Activated B cell treated with CpG ODN at 0.5 μM for 24 hours (primary cell): ENCODE data around the gene H2BK1. TPM values are rescaled to one million over a fixed set of nuclear protein-coding genes. Genes with fewer than 3 reads are reported as not detected.

Experiments
- ATAC-seq: fragments of 200-7000 bp; cut with Tn5 transposase; one replicate; pipeline ENCODE4 v1.10.0; 2021; ENCODE audit warnings: low read depth, mild to moderate bottlenecking, moderate library complexity
- CTCF ChIA-PET: fragments of 350-600 bp; sonication (Branson Sonifier 250); formaldehyde crosslinking; loops from one replicate; lab custom pipeline; 2021; ENCODE audit warnings: antibody characterized with exemption; lab: Charles Lee
- POLR2A ChIA-PET: fragments of 350-600 bp; sonication (Branson Sonifier 250); formaldehyde crosslinking; loops from one replicate; lab custom pipeline; 2021; ENCODE audit warnings: antibody characterized with exemption; lab: Charles Lee
- DNase-seq: peaks from one replicate; pipeline ENCODE4 v3.0.0; 2022
- H3K27ac Mint-ChIP-seq: one replicate; pipeline ENCODE4 v1.8.0; 2020; ENCODE audit warnings: mixed read lengths
- H3K27me3 Mint-ChIP-seq: one replicate; pipeline ENCODE4 v1.8.0; 2021; ENCODE audit warnings: mixed read lengths
- H3K36me3 Mint-ChIP-seq: one replicate; pipeline ENCODE4 v1.8.0; 2021; ENCODE audit warnings: low read depth, mixed read lengths
- H3K4me1 Mint-ChIP-seq: one replicate; pipeline ENCODE4 v1.8.0; 2021; ENCODE audit warnings: mixed read lengths
- H3K4me3 Mint-ChIP-seq: one replicate; pipeline ENCODE4 v1.8.0; 2020; ENCODE audit warnings: mild to moderate bottlenecking, mixed read lengths
- H3K9me3 Mint-ChIP-seq: one replicate; pipeline ENCODE4 v1.8.0; 2020; ENCODE audit warnings: mixed read lengths
- intact Hi-C: fragments of 100-400 bp; cut with micrococcal nuclease; formaldehyde crosslinking; loops from one replicate; pipeline ENCODE4 v1.15.1; 2024
- total RNA-seq: library from RNA; stranded (reverse); gene quantifications from 2 replicates; pipeline ENCODE4 v1.2.3, GENCODE V29; 2022
- TF ChIP-seq, protein P1 (sequence below): fragments of 200-600 bp; IDR thresholded peaks from one replicate; pipeline ENCODE4 v1.8.0; 2022; ENCODE audit warnings: antibody characterized with exemption, mild to moderate bottlenecking

Gene H2BK1
- total RNA-seq, 1 donor from 2014 or later, result 1.8 TPM

- intact Hi-C loops, result no loop called here
- H3K4me3 Mint-ChIP-seq, result no peak overlapping the region
- peaks cover 65% of the 10 kb centered on the region for H3K27me3 Mint-ChIP-seq
- no peak overlapping the region for H3K27ac Mint-ChIP-seq
- ATAC-seq (no peak), DNase-seq (no peak)
- TF ChIP-seq, protein P1, sequence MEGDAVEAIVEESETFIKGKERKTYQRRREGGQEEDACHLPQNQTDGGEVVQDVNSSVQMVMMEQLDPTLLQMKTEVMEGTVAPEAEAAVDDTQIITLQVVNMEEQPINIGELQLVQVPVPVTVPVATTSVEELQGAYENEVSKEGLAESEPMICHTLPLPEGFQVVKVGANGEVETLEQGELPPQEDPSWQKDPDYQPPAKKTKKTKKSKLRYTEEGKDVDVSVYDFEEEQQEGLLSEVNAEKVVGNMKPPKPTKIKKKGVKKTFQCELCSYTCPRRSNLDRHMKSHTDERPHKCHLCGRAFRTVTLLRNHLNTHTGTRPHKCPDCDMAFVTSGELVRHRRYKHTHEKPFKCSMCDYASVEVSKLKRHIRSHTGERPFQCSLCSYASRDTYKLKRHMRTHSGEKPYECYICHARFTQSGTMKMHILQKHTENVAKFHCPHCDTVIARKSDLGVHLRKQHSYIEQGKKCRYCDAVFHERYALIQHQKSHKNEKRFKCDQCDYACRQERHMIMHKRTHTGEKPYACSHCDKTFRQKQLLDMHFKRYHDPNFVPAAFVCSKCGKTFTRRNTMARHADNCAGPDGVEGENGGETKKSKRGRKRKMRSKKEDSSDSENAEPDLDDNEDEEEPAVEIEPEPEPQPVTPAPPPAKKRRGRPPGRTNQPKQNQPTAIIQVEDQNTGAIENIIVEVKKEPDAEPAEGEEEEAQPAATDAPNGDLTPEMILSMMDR, result no peak
- ChIA-PET CTCF (interaction anchor here (2.2 kb wide), 1 partner anchor 11 kb away, joined by 4 read pairs; no protein-coding TSS in a partner anchor), POLR2A (interaction anchor here (0.6 kb wide), 1 partner anchor 171 kb away, joined by 4 read pairs; no protein-coding TSS in a partner anchor)
- no peaks in the 10 kb centered on the region for H3K36me3 Mint-ChIP-seq
- no peaks in the 10 kb centered on the region for H3K9me3 Mint-ChIP-seq
- H3K4me1 Mint-ChIP-seq, result peaks cover 21% of the 10 kb centered on the region
These were observed 44.0 kb upstream of the H2BK1 start for GRCh38 chr7:151254316-151254715.

DNA sequence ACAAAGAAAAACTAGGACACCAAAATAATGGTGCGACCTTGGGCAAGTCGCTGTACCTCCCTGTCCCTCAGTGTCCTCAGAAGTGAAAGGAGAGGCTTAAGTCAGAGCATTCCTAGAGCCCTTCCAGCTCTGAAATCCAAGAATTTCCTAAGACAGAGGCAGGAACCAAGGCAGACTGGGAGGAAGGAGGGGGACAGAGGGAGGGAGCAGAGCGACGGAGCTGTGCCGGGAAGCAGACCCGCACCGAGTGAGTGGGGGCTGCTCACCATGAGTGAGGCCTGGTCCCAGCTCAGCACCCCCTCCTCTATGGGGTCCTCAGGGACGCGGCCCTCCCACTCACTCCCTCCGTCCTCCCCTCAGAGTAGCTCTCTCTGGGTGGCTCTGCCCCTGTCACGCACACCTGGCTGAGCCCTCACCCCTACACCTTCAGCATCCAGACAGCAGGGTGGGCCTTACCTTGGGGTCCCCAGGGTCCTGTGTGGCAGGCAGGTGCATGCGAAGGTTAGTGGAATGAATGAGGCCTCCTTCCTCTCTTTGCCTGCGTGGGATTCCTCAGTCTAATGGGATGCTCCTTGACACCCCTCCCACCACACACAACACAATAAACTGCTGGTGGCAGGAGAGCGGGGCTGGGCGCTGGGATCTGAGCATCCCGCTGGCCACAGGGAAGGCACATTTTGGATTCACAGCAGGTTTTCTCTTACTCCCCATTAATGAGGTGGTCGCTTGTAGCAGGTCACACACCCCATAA, 42.8 kb upstream of the H2BK1 start:
- TF ChIP-seq, protein P1, result no peak
- ATAC-seq, result no peak
- peaks cover 27% of the 10 kb centered on the region for H3K4me1 Mint-ChIP-seq
- peaks cover 62% of the 10 kb centered on the region for H3K27me3 Mint-ChIP-seq
- H3K4me3 Mint-ChIP-seq, result peak overlapping the region; percentile 41
- H3K27ac Mint-ChIP-seq, result no peak overlapping the region
- intact Hi-C loops, result no loop called here
- ChIA-PET POLR2A (no interaction called here), CTCF (no interaction called here)
- H3K36me3 Mint-ChIP-seq, result no peaks in the 10 kb centered on the region
- DNase-seq, result no peak
- H3K9me3 Mint-ChIP-seq, result no peaks in the 10 kb centered on the region

DNA sequence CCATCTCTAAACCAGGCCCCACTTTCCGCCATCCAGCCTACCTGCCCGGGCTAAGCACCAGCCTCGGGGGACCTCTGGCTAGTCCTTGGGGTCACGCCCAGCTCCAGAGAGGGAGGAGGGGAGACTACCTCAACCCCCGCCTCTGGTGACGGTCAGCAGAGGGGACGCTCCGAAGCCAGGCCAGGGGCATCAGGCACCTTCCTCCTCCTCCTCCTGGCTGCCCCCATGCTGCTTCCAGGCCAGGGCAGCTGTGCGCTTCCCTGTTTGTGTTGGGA, 42.2 kb upstream of the H2BK1 start:
- Mint-ChIP-seq H3K4me1 (peaks cover 32% of the 10 kb centered on the region), H3K9me3 (no peaks in the 10 kb centered on the region), H3K27ac (no peak overlapping the region), H3K36me3 (no peaks in the 10 kb centered on the region), H3K27me3 (peaks cover 61% of the 10 kb centered on the region), H3K4me3 (peak overlapping the region; percentile 68)
- DNase-seq (no peak), ATAC-seq (no peak)
- POLR2A ChIA-PET, result interaction anchor here (0.6 to 0.7 kb wide), 2 partner anchors 12 to 25 kb away, joined by 3 read pairs; partner anchors contain the start of gene ABCF2
- intact Hi-C loops, result no loop called here
- TF ChIP-seq, protein P1, result no peak
- CTCF ChIA-PET, result no interaction called here

DNA sequence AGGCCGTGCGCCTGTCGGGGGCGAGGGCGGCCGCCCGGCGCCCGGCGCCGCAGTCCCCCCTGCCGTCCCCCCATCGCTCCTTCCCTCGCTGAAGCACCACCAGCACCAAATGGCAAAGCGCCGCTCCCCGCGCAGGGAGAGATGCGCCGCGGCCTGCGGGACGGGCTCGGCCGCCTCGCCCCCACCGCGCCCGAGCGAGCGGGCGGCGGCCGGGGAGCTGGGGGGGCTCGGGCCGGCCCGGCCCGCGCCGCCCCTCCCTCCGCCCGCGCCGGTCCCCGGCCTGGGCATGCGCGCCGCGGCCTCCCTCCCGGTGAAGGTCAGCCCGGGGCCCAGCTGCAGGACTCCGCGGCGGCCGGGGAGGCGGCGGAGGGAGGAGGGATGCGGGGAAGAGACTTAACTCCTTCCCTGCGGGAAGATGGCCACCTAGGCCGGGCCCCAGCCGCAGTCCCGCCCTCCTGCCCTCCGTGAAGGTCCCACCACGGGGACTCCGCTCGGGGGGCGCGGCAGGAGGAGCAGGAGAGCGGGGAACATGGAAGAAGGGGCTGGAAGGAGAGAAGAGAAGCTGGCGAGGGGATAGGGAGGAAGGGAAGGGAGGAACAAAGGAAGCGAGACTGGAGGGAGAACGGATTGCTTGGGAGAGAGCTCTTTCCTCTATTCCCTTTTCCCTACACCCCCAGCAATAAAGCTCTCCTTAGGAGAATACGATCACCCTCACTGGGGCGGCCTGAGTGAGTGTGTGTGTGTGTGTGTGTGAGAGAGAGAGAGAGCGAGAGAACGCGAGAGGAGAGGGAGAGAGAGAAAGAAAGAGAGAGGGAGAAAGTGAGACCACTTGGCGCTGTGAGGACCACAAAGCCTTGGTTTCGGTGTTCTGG, 41.6 kb upstream of the H2BK1 start:
- ATAC-seq (peak; percentile 19), DNase-seq (peak; percentile 48)
- Mint-ChIP-seq H3K27ac (no peak overlapping the region), H3K4me3 (peak overlapping the region; percentile 68), H3K36me3 (no peaks in the 10 kb centered on the region), H3K27me3 (peaks cover 59% of the 10 kb centered on the region), H3K9me3 (no peaks in the 10 kb centered on the region), H3K4me1 (peaks cover 37% of the 10 kb centered on the region)
- TF ChIP-seq, protein P1, result no peak
- intact Hi-C loops, result no loop called here
- POLR2A ChIA-PET, result interaction anchor here (0.5 to 0.7 kb wide), 3 partner anchors 13 to 1628 kb away, joined by 3 read pairs; partner anchors contain the start of gene ABCF2
- CTCF ChIA-PET, result no interaction called here

GRCh38 chr7:151251328-151251688, 41.0 kb upstream of the H2BK1 start:
- ChIA-PET POLR2A (interaction anchor here (0.5 to 1.2 kb wide), 2 partner anchors 24 to 1627 kb away, joined by 3 read pairs; partner anchors contain the start of gene ABCF2), CTCF (no interaction called here)
- ATAC-seq, result peak; percentile 6
- H3K27me3 Mint-ChIP-seq, result peaks cover 55% of the 10 kb centered on the region
- DNase-seq, result no peak
- no peak overlapping the region for H3K27ac Mint-ChIP-seq
- no peaks in the 10 kb centered on the region for H3K9me3 Mint-ChIP-seq
- peaks cover 39% of the 10 kb centered on the region for H3K4me1 Mint-ChIP-seq
- peak overlapping the region; percentile 69 for H3K4me3 Mint-ChIP-seq
- TF ChIP-seq, protein P1, result no peak
- intact Hi-C loops, result no loop called here
- no peaks in the 10 kb centered on the region for H3K36me3 Mint-ChIP-seq
